ACC112 (cell line): Measurements from ENCODE around the gene DDX24.

ENCODE experiments used
- H2AFZ ChIP-seq: fragments of 200-600 bp; sonication (generic); one replicate; pipeline ENCODE4 v1.6.0; 2017; ENCODE audit warnings: antibody characterized with exemption, low read length; ENCODE audit not compliant: unreplicated experiment
- H3K27ac ChIP-seq: fragments of 200-600 bp; sonication (generic); 2 replicates; pipeline ENCODE4 v1.5.1; 2014; ENCODE audit warnings: low read depth, mild to moderate bottlenecking, antibody characterized with exemption, low read length, moderate library complexity
- H3K27me3 ChIP-seq: fragments of 200-600 bp; sonication (generic); 2 replicates; pipeline ENCODE4 v1.6.1; 2014; ENCODE audit warnings: mild to moderate bottlenecking, antibody characterized with exemption, low read length, moderate library complexity, mixed read lengths; ENCODE audit not compliant: insufficient read depth
- H3K36me3 ChIP-seq: fragments of 200-600 bp; sonication (generic); 2 replicates; pipeline ENCODE4 v1.6.1; 2016; ENCODE audit warnings: mild to moderate bottlenecking, antibody characterized with exemption, low read length, moderate library complexity, mixed read lengths; ENCODE audit not compliant: insufficient read depth
- H3K4me1 ChIP-seq: fragments of 200-600 bp; sonication (generic); one replicate; pipeline ENCODE4 v1.6.1; 2016; ENCODE audit warnings: low read length, mixed read lengths; ENCODE audit not compliant: insufficient read depth, unreplicated experiment, control insufficient read depth
- H3K4me3 ChIP-seq: fragments of 200-600 bp; sonication (generic); 2 replicates; pipeline ENCODE4 v1.5.1; 2014; ENCODE audit warnings: mild to moderate bottlenecking, low read depth, low read length
- H3K79me2 ChIP-seq: fragments of 200-600 bp; sonication (generic); one replicate; pipeline ENCODE4 v1.6.0; 2016; ENCODE audit warnings: low read length; ENCODE audit not compliant: control insufficient read depth, unreplicated experiment, insufficient read depth

The DDX24 gene, protein sequence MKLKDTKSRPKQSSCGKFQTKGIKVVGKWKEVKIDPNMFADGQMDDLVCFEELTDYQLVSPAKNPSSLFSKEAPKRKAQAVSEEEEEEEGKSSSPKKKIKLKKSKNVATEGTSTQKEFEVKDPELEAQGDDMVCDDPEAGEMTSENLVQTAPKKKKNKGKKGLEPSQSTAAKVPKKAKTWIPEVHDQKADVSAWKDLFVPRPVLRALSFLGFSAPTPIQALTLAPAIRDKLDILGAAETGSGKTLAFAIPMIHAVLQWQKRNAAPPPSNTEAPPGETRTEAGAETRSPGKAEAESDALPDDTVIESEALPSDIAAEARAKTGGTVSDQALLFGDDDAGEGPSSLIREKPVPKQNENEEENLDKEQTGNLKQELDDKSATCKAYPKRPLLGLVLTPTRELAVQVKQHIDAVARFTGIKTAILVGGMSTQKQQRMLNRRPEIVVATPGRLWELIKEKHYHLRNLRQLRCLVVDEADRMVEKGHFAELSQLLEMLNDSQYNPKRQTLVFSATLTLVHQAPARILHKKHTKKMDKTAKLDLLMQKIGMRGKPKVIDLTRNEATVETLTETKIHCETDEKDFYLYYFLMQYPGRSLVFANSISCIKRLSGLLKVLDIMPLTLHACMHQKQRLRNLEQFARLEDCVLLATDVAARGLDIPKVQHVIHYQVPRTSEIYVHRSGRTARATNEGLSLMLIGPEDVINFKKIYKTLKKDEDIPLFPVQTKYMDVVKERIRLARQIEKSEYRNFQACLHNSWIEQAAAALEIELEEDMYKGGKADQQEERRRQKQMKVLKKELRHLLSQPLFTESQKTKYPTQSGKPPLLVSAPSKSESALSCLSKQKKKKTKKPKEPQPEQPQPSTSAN

DNA sequence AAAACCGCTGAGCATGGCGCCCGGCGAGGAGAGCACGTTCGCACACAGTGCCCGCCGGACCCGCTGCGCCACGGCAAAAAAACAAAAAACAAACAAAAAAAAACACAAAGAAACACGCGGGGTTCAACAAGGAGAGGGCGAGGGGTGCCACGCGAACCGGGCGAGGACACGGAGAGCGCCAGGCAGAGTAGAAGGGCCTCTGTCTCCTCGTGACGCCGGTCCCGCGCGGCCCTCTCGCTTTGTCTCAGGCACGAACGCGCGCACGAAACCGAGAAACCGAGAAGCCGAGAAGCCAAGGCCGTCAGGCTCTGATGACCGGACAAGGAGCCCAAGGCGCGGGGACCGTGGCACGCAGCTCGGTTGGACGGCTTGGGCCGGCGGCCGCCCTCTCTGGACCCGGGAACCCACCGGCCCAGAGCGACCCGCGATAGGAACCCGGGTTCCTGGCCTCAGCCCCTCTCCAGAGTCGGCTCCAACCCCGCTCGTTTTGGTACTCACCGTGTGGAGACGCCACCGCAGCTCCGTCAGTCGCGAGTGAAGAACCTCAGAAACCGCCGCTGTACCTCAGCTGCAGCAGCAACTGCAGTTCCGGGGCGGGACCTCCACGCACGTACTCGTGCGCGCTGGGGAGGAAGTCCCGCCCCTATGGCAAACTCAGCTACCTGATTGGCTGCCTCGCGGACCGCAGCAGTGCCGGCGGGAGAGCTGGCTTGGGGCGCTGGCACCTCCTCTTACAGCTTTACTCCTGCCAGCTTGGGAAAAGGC is at the start of gene DDX24, which contains the start of gene IFI27L1:
TSS of gene DDX24 (minus strand) at position 582 of the 765 bp plus-strand sequence. CDS start 1,460 bp downstream, outside the sequence.
TSS of gene IFI27L1 (plus strand) at position 690 of the 765 bp plus-strand sequence. CDS start 15,628 bp downstream, outside the sequence.
- no peaks in the 10 kb centered on the region for H3K27me3 ChIP-seq
- H3K79me2 ChIP-seq = peaks cover 77% of the 10 kb centered on the region
- peak within 1 kb of the TSS; percentile 93 for H3K4me3 ChIP-seq
- H3K4me1 ChIP-seq = peaks cover 29% of the 10 kb centered on the region
- peak within 1 kb of the TSS; percentile 78 for H3K27ac ChIP-seq
- peak within 1 kb of the TSS; percentile 92 for H2AFZ ChIP-seq
- H3K36me3 ChIP-seq = peaks cover 35% of the 10 kb centered on the region

DNA sequence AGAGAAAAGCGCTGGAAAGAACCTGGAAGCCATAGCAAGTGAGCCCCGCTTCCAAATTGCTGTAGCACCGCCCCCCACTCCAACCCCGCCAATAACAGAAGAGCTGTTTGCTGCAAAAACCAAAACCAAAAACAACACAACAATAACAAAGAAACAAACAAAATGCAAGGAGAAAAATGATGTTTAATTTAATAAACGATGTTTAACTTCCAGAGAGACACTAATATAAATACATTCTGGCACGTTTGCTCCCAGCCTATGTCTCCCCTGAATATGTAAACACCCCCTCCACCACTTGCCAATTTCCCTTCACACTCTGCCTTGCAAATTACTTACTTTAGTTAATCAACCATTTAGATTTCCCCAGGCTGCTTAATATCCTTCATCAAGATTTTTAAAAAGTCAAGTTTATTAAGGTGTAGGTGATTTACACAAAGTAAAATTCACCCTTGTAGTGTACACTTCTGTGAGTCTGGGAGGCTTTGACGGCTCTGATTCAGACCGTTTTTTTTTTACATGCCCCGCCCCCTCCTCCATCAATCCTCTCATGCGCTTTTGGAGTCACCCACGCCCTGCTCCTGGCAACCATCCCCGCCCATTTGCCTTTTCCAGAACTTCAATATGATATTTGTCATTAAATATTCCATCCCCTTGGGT is 48.9 kb upstream of the DDX24 start:
- H2AFZ ChIP-seq = peak overlapping the region; percentile 87
- peak overlapping the region; percentile 88 for H3K4me3 ChIP-seq
- H3K36me3 ChIP-seq = no peaks in the 10 kb centered on the region
- peak overlapping the region; percentile 39; the same call in 1 of the 2 replicates for H3K27ac ChIP-seq
- H3K79me2 ChIP-seq = peaks cover 4% of the 10 kb centered on the region
- H3K27me3 ChIP-seq = no peaks in the 10 kb centered on the region
- peaks cover 7% of the 10 kb centered on the region for H3K4me1 ChIP-seq

DNA sequence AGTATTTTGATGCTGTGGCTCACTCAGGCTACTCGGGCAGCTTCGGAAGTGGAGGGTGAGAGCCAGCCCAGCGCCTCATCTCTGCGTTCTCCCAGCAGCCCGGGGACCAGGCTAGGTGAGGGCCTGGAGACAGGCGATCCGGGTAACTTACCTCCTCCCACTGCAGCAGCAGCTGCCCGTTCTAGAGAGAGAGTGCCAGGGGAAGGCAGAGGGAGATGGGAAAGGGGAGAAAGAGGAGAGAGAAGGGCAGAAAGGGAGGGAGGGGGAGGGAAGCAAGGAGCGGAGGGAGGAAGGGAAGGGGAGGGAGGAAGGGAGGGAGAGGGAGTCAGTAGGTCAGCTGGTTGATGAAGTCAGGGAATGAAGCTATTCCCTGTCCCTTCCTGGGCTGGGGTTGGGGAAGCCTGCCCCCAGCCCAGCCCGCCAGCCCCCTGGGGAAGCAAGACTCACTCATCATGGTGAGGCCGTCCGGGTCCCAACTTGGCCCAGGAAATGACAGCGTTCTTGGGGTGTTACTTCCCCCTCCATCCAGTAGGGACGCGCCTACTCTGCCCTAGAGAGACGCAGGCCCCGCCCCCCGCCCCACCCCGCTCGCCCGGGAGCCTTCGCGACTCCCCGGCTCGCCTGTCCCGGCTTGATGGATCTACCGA is 48.2 kb upstream of the DDX24 start, which contains the start of gene IFI27L2:
TSS of gene IFI27L2 (minus strand) at position 494 of the 647 bp plus-strand sequence. CDS start at position 454, 40 bp downstream.
- peaks cover 4% of the 10 kb centered on the region for H3K79me2 ChIP-seq
- peak within 1 kb of the TSS; percentile 88 for H3K4me3 ChIP-seq
- H3K27ac ChIP-seq = peak within 1 kb of the TSS; percentile 39
- peak within 1 kb of the TSS; percentile 87 for H2AFZ ChIP-seq
- H3K4me1 ChIP-seq = peaks cover 7% of the 10 kb centered on the region
- H3K36me3 ChIP-seq = no peaks in the 10 kb centered on the region
- no peaks in the 10 kb centered on the region for H3K27me3 ChIP-seq

DNA sequence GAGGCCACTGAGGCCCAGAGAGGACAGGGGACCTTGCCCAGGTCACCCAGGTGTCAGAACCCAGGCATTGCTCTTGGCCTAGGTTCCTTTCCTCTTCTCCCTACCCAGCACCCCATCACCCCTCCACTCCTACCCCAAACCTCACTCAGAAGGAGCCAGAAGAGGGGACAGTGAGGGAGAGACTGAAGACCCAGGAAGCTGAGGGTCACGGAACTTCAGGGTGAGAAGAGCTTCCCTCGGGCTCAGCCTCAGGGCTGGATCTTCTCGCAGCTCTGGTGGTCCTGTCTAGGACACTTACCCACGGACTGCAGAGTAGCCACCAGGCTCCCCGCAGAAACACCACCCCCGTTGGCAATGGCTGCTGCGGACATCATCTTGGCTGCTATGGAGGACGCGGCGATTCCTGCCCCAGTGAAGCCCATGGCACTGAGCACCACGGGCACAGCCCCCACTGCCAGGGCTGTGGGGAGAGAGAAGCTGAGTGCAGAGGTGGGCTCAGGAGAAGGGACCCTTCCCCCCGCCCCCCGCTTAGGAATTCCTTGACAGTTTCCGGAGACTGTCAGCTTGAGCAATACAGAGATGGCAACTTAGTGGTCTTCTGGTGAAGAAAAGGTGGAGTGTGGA is 47.3 kb upstream of the DDX24 start:
- peaks cover 7% of the 10 kb centered on the region for H3K4me1 ChIP-seq
- no peak overlapping the region for H3K27ac ChIP-seq
- H3K79me2 ChIP-seq = peaks cover 4% of the 10 kb centered on the region
- H3K36me3 ChIP-seq = no peaks in the 10 kb centered on the region
- H2AFZ ChIP-seq = no peak overlapping the region
- H3K4me3 ChIP-seq = peak overlapping the region; percentile 88
- no peaks in the 10 kb centered on the region for H3K27me3 ChIP-seq

DNA sequence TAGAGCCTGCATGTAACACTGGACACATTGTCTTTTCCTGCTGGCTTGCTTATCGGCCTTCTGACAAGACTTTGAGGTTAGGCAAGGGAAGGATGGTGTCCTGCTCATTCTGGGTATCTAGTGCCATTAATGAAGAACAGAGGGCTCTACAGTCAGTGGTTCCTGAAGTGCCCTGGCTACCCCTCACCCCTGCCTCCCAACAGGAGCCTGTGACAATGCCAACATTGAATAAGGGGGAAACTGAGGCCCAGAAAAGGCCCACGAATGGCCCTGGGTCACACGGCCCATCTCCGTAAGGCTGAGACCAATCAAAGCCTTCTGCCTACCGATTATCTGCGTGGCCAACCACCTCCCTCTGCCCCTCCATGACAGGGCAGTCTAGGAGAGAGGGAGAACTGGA is 46.3 kb upstream of the DDX24 start:
- Histone ChIP-seq H3K27ac (no peak overlapping the region), H3K4me3 (no peak overlapping the region), H3K27me3 (no peaks in the 10 kb centered on the region), H3K4me1 (peaks cover 7% of the 10 kb centered on the region), H2AFZ (no peak overlapping the region), H3K79me2 (peaks cover 4% of the 10 kb centered on the region), H3K36me3 (no peaks in the 10 kb centered on the region)

DNA sequence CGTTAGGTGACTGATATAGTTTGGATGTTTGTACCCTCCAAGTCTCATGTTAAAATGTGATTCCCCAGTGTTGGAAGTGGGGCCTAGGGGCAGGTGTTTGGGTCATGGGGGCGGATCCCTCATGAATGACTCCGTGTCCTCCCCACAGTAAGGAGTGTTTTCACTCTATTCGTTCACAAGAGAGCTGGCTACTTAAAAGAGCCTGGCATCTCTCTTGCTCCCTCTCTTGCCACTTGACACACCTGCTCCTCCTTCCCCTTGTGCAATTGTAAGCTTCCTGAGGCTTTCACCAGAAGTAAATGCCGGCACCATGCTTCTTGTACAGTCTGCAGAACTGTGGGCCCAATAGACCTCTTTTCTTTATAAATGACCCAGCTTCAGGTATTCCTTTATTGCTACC is 45.8 kb upstream of the DDX24 start:
- Histone ChIP-seq H3K79me2 (peaks cover 4% of the 10 kb centered on the region), H3K36me3 (no peaks in the 10 kb centered on the region), H3K27me3 (no peaks in the 10 kb centered on the region), H3K27ac (no peak overlapping the region), H3K4me3 (no peak overlapping the region), H3K4me1 (peaks cover 10% of the 10 kb centered on the region), H2AFZ (no peak overlapping the region)

DNA sequence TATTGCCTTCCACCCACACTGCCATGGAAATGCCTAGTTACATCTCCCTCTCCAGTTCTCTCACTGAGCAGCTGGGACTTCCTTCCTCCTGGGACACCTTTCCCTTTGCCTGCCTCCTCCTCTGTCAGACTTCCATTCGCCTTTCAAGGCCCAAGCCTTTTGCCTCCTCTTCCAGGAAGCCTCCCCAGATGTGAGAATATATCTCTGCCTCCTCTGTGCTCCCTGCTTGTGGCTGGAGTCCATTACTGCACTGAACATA is 45.3 kb upstream of the DDX24 start:
- H3K4me3 ChIP-seq = no peak overlapping the region
- H3K79me2 ChIP-seq = peaks cover 4% of the 10 kb centered on the region
- H3K27me3 ChIP-seq = no peaks in the 10 kb centered on the region
- H3K27ac ChIP-seq = no peak overlapping the region
- H3K36me3 ChIP-seq = no peaks in the 10 kb centered on the region
- H2AFZ ChIP-seq = no peak overlapping the region
- peaks cover 15% of the 10 kb centered on the region for H3K4me1 ChIP-seq

DNA sequence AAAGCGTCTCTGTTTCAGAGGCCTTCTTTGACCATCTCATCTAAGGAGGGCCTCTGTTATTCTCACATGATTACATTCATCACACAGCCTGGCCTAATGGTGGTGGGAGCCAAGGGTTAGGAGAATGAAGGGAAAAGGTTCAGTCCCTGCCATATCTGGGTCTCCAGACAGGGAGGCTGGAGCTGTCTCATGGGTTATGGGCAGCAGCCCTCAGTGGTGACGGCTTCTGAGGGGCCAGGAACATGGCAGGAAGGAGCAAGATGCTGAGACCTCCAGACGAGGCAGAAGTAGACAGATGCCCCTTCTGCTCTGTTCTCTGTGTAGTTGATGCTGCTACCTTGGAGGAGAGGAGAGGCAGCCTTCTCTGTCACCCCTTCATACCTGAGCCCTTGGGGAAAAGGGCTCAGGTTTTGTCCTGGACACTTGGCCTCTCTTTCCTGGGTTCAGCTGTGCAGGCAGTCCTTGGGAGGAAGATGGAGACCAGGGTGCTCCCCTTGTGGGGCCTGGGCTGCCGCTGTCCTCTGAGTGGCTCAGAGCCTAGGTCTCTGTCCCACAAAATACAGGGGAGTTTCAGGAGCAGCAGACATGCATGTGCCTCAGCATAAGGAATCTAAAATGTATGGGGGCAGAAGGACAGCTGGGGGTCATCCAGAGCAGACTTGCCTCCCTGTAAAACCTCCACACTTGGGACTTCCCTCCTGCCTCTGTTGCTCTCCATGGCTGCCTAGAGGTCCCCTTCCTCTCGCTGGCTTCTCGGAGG is 44.8 kb upstream of the DDX24 start:
- no peak overlapping the region for H3K4me3 ChIP-seq
- no peaks in the 10 kb centered on the region for H3K36me3 ChIP-seq

More for the DNA sequence above, 44.8 kb upstream of the DDX24 start:
- Histone ChIP-seq H3K27ac (no peak overlapping the region), H3K27me3 (no peaks in the 10 kb centered on the region), H2AFZ (no peak overlapping the region), H3K4me1 (peaks cover 20% of the 10 kb centered on the region), H3K79me2 (peaks cover 4% of the 10 kb centered on the region)
